ENCODE data around the gene BANF2.

- TF ChIP-seq, protein P1, sequence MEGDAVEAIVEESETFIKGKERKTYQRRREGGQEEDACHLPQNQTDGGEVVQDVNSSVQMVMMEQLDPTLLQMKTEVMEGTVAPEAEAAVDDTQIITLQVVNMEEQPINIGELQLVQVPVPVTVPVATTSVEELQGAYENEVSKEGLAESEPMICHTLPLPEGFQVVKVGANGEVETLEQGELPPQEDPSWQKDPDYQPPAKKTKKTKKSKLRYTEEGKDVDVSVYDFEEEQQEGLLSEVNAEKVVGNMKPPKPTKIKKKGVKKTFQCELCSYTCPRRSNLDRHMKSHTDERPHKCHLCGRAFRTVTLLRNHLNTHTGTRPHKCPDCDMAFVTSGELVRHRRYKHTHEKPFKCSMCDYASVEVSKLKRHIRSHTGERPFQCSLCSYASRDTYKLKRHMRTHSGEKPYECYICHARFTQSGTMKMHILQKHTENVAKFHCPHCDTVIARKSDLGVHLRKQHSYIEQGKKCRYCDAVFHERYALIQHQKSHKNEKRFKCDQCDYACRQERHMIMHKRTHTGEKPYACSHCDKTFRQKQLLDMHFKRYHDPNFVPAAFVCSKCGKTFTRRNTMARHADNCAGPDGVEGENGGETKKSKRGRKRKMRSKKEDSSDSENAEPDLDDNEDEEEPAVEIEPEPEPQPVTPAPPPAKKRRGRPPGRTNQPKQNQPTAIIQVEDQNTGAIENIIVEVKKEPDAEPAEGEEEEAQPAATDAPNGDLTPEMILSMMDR (IDR thresholded peaks at IDR 0.05), result peak; percentile 7 to 57 (median 30)
- peak; percentile 47 to 90 for TF ChIP-seq POLR2AphosphoS5 (IDR thresholded peaks at IDR 0.05; ENCODE audit: insufficient read depth in 1 of 2, low read depth in 1 of 2)
These were observed 17.5 kb upstream of the BANF2 start, which contains the start of gene RRBP1 for GRCh38 chr20:17682103-17682888.

All from vagina (tissue), 2 donors.